ENCODE data around the gene ADAM10.

GRCh38 chr15:58587486-58587885 is 162.0 kb downstream of the ADAM10 start:
- no peak for TF ChIP-seq CTCF (conservative IDR thresholded peaks at IDR 0.05)
- no peak for TF ChIP-seq EZH2 (IDR thresholded peaks at IDR 0.05; ENCODE audit: low read depth)

Data from PC-9 (cell line).